GM23248 (cell line): ENCODE results near the gene ACKR1. TPM values are rescaled to one million over a fixed set of nuclear protein-coding genes. Genes with fewer than 3 reads are reported as not detected.

Experiments
- DNase-seq: peaks from one replicate; pipeline ENCODE4 v3.0.0-alpha.2; 2015
- H2AFZ ChIP-seq: fragments of 200-600 bp; sonication (generic); 2 replicates; pipeline ENCODE4 v1.6.1; 2016; ENCODE audit warnings: antibody characterized with exemption
- H3F3A ChIP-seq: fragments of 200-600 bp; sonication (generic); 2 replicates; pipeline ENCODE4 v1.6.1; 2016; ENCODE audit warnings: mild to moderate bottlenecking, antibody characterized with exemption, mixed run types; ENCODE audit not compliant: insufficient read depth
- H3K27ac ChIP-seq: fragments of 200-600 bp; sonication (generic); 2 replicates; pipeline ENCODE4 v1.5.1; 2016; ENCODE audit warnings: mild to moderate bottlenecking
- H3K27me3 ChIP-seq: fragments of 200-600 bp; sonication (generic); replicated peaks from 2 replicates; pipeline ENCODE4 v1.6.1; 2016; ENCODE audit warnings: mild to moderate bottlenecking; ENCODE audit not compliant: insufficient read depth
- H3K36me3 ChIP-seq: fragments of 200-600 bp; sonication (generic); 2 replicates; pipeline ENCODE4 v1.6.1; 2016; ENCODE audit warnings: low read depth, mild to moderate bottlenecking
- H3K4me1 ChIP-seq: fragments of 200-600 bp; sonication (generic); 2 replicates; pipeline ENCODE4 v1.6.1; 2016; ENCODE audit warnings: mild to moderate bottlenecking; ENCODE audit not compliant: insufficient read depth
- H3K4me2 ChIP-seq: fragments of 200-600 bp; sonication (generic); one replicate; pipeline ENCODE4 v1.6.1; 2016; ENCODE audit warnings: mild to moderate bottlenecking; ENCODE audit not compliant: unreplicated experiment
- H3K4me3 ChIP-seq: fragments of 200-600 bp; sonication (generic); 2 replicates; pipeline ENCODE4 v1.5.1; 2016; ENCODE audit warnings: mild to moderate bottlenecking
- H3K79me2 ChIP-seq: fragments of 200-600 bp; sonication (generic); 2 replicates; pipeline ENCODE4 v1.6.1; 2016; ENCODE audit warnings: mild to moderate bottlenecking; ENCODE audit not compliant: insufficient read depth
- H3K9ac ChIP-seq: fragments of 200-600 bp; sonication (generic); 2 replicates; pipeline ENCODE4 v1.6.1; 2016; ENCODE audit warnings: mild to moderate bottlenecking
- H3K9me2 ChIP-seq: fragments of 200-600 bp; sonication (generic); 2 replicates; pipeline ENCODE4 v1.6.1; 2016; ENCODE audit warnings: mixed run types, mild to moderate bottlenecking, moderate library complexity; ENCODE audit not compliant: insufficient read depth
- H3K9me3 ChIP-seq: fragments of 200-600 bp; sonication (generic); one replicate; pipeline ENCODE4 v1.6.1; 2017; ENCODE audit warnings: low read depth
- H4K20me1 ChIP-seq: fragments of 200-600 bp; sonication (generic); 2 replicates; pipeline ENCODE4 v1.6.0; 2016; ENCODE audit not compliant: insufficient read depth
- EZH2 ChIP-seq: fragments of 200-600 bp; sonication (generic); IDR thresholded peaks from 2 replicates; pipeline ENCODE4 v1.6.1; 2018; ENCODE audit warnings: antibody characterized with exemption, mild to moderate bottlenecking; ENCODE audit not compliant: insufficient read depth, poor library complexity, severe bottlenecking
- EZH2phosphoT487 ChIP-seq: fragments of 200-600 bp; sonication (generic); IDR thresholded peaks from 2 replicates; pipeline ENCODE4 v1.6.1; 2018; ENCODE audit warnings: antibody characterized with exemption, moderate library complexity, mild to moderate bottlenecking, low read depth; ENCODE audit not compliant: insufficient read depth
- WGBS, 2 experiments: methylation state at CpG; one replicate each; pipeline ENCODE4 v1.1.6; 2015 to 2017; ENCODE audit warnings: low lambda C conversion rate in 2 of 2, low coverage in 1 of 2; ENCODE audit errors: missing lambda C conversion rate in 2 of 2; 5-methylcytosine and 5-hydroxymethylcytosine counted together
- in situ Hi-C: fragments of 300-500 bp; cut with MboI; formaldehyde crosslinking; loops from 2 replicates; pipeline ENCODE4 v1.15.0; 2020
- polyA plus RNA-seq: library from polyadenylated mRNA; unstranded; fragments of >200 nt; fragmentation: Nextera tagmentation; extraction: Ambion mirVana; gene quantifications from 2 replicates; pipeline ENCODE4 v1.2.1, GENCODE V29; 2016
- total RNA-seq: library from RNA; depleted of rRNA; stranded (reverse); fragments of >200 nt; shearing (Covaris generic); gene quantifications from 2 replicates; pipeline ENCODE4 v1.2.3, GENCODE V29; 2014

The ACKR1 gene
- total and polyA plus RNA-seq, 2 experiments from 2014 or later = not detected

GRCh38 chr1:159181328-159182024 is 23.2 kb upstream of the ACKR1 start:
- H4K20me1 ChIP-seq = no peaks in the 10 kb centered on the region
- 22 to 24% methylated on average over 4 of the region's 4 CpGs for WGBS, 2 experiments
- H3K9me2 ChIP-seq = no peaks in the 10 kb centered on the region
- DNase-seq = no peak
- no peak overlapping the region for H2AFZ ChIP-seq
- no peaks in the 10 kb centered on the region for H3K79me2 ChIP-seq
- peaks cover 7% of the 10 kb centered on the region for H3K27me3 ChIP-seq
- in situ Hi-C loops = no loop called here
- H3K36me3 ChIP-seq = no peaks in the 10 kb centered on the region
- no peak for TF ChIP-seq EZH2phosphoT487
- no peak for TF ChIP-seq EZH2
- no peak overlapping the region for H3K4me3 ChIP-seq
- no peaks in the 10 kb centered on the region for H3K9me3 ChIP-seq
- H3K27ac ChIP-seq = no peak overlapping the region
- H3K4me1 ChIP-seq = no peaks in the 10 kb centered on the region
- no peaks in the 10 kb centered on the region for H3F3A ChIP-seq
- no peak overlapping the region for H3K4me2 ChIP-seq
- no peak overlapping the region for H3K9ac ChIP-seq

DNA sequence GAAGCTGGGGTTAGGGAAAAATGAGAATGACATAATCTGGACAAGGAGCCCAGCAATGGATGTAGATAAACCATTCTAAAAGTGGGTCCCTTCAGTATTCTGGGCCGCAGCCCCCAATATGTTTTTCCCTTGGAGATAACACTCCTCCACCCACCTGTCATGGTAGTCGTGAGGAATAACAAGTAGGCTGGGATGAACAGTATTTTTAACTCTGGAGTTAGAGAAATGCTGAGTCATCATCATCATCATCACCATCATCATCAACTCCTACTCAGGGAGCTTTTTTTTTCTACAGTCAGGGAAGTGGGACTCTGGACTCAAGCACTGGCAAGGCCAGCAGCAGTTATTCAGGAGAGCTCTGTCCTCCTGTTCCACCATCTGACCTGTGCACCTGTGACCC is 20.5 kb upstream of the ACKR1 start:
- 36 to 56% methylated on average over 2 of the region's 2 CpGs for WGBS, 2 experiments
- TF ChIP-seq EZH2phosphoT487 (no peak), EZH2 (no peak)
- H3K27ac ChIP-seq = no peak overlapping the region
- H3K79me2 ChIP-seq = no peaks in the 10 kb centered on the region
- no peaks in the 10 kb centered on the region for H3K4me1 ChIP-seq
- no peaks in the 10 kb centered on the region for H3F3A ChIP-seq
- no peaks in the 10 kb centered on the region for H3K36me3 ChIP-seq
- in situ Hi-C loops = no loop called here
- no peak overlapping the region for H2AFZ ChIP-seq
- no peaks in the 10 kb centered on the region for H4K20me1 ChIP-seq
- H3K4me2 ChIP-seq = no peak overlapping the region
- no peaks in the 10 kb centered on the region for H3K9me3 ChIP-seq
- no peak for DNase-seq
- no peaks in the 10 kb centered on the region for H3K9me2 ChIP-seq
- H3K4me3 ChIP-seq = no peak overlapping the region
- peaks cover 23% of the 10 kb centered on the region for H3K27me3 ChIP-seq
- H3K9ac ChIP-seq = no peak overlapping the region

- in situ Hi-C loops = no loop called here
- Histone ChIP-seq H3K27ac (no peak overlapping the region), H3K4me2 (no peak overlapping the region), H3K4me1 (no peaks in the 10 kb centered on the region), H3K9ac (no peak overlapping the region), H3K27me3 (peaks cover 28% of the 10 kb centered on the region), H3K79me2 (no peaks in the 10 kb centered on the region), H3K4me3 (no peak overlapping the region), H4K20me1 (no peaks in the 10 kb centered on the region), H3K36me3 (no peaks in the 10 kb centered on the region), H3K9me2 (no peaks in the 10 kb centered on the region), H3F3A (no peaks in the 10 kb centered on the region), H3K9me3 (no peaks in the 10 kb centered on the region), H2AFZ (no peak overlapping the region)
- 55 to 70% methylated on average over 5 of the region's 5 CpGs for WGBS, 2 experiments
- DNase-seq = no peak
- TF ChIP-seq EZH2 (no peak), EZH2phosphoT487 (no peak)
Measured at GRCh38 chr1:159185121-159185520, 19.6 kb upstream of the ACKR1 start.

GRCh38 chr1:159187033-159187432 is 17.6 kb upstream of the ACKR1 start:
- H3K36me3 ChIP-seq = no peaks in the 10 kb centered on the region
- 40 to 50% methylated on average over 3 of the region's 3 CpGs for WGBS, 2 experiments
- H3K4me2 ChIP-seq = no peak overlapping the region
- H3K9me2 ChIP-seq = no peaks in the 10 kb centered on the region
- no peaks in the 10 kb centered on the region for H4K20me1 ChIP-seq
- H2AFZ ChIP-seq = no peak overlapping the region
- peaks cover 31% of the 10 kb centered on the region for H3K27me3 ChIP-seq
- TF ChIP-seq EZH2 (no peak), EZH2phosphoT487 (no peak)
- H3K4me1 ChIP-seq = no peaks in the 10 kb centered on the region
- H3K9ac ChIP-seq = no peak overlapping the region
- no peak for DNase-seq
- H3K27ac ChIP-seq = no peak overlapping the region
- H3K79me2 ChIP-seq = no peaks in the 10 kb centered on the region
- no peak overlapping the region for H3K4me3 ChIP-seq
- H3K9me3 ChIP-seq = no peaks in the 10 kb centered on the region
- in situ Hi-C loops = no loop called here
- no peaks in the 10 kb centered on the region for H3F3A ChIP-seq
